ENCODE measurements around the gene MLPH.

GRCh38 chr2:237571551-237571950 is 84.5 kb downstream of the MLPH start:
- no peak for TF ChIP-seq POLR2A (IDR thresholded peaks at IDR 0.05)
- no peak for TF ChIP-seq POLR2AphosphoS5 (IDR thresholded peaks at IDR 0.05)

Measured in transverse colon (tissue), 3 donors.